Neuronal stem cell (in vitro differentiated cells): ENCODE data around the gene SARS2.

Experiments used
- DNase-seq: peaks from one replicate; pipeline ENCODE4 v3.0.0-alpha.2; 2013; ENCODE audit warnings: low spot score
- H2AFZ ChIP-seq: one replicate; pipeline ENCODE4 v1.6.1; 2013; ENCODE audit warnings: mild to moderate bottlenecking, low read length, inconsistent platforms
- H2AK5ac ChIP-seq: 2 replicates; pipeline ENCODE4 v1.6.1; 2013; ENCODE audit warnings: low read depth, mild to moderate bottlenecking, inconsistent platforms, low read length, moderate library complexity, mixed read lengths
- H2BK120ac ChIP-seq: 2 replicates; pipeline ENCODE4 v1.6.1; 2013; ENCODE audit warnings: low read depth, mild to moderate bottlenecking, inconsistent platforms, low read length, moderate library complexity, mixed read lengths
- H2BK12ac ChIP-seq: one replicate; pipeline ENCODE4 v1.6.1; 2013; ENCODE audit warnings: low read length, inconsistent platforms
- H2BK15ac ChIP-seq: 2 replicates; pipeline ENCODE4 v1.6.1; 2013; ENCODE audit warnings: mild to moderate bottlenecking, low read length, inconsistent platforms, mixed read lengths
- H2BK5ac ChIP-seq: one replicate; pipeline ENCODE4 v1.6.1; 2013; ENCODE audit warnings: inconsistent platforms, mild to moderate bottlenecking, low read length, moderate library complexity
- H3K14ac ChIP-seq: one replicate; pipeline ENCODE4 v1.6.1; 2013; ENCODE audit warnings: low read length, inconsistent platforms
- H3K18ac ChIP-seq: 2 replicates; pipeline ENCODE4 v1.6.1; 2013; ENCODE audit warnings: low read length, inconsistent platforms
- H3K23ac ChIP-seq: 2 replicates; pipeline ENCODE4 v1.6.1; 2013; ENCODE audit warnings: low read depth, mild to moderate bottlenecking, mixed read lengths, low read length, inconsistent platforms; ENCODE audit not compliant: poor library complexity
- H3K27ac ChIP-seq: replicated peaks from 3 replicates; pipeline ENCODE4 v1.5.1; 2013; ENCODE audit warnings: low read length, inconsistent platforms
- H3K27me3 ChIP-seq, 3 experiments: 2 replicates each; pipeline ENCODE4 v1.6.1; 2013; ENCODE audit warnings: low read length in 3 of 3, mild to moderate bottlenecking in 2 of 3, inconsistent platforms in 1 of 3, low read depth in 1 of 3, mixed read lengths in 1 of 3, moderate library complexity in 1 of 3; ENCODE audit not compliant: control insufficient read depth in 3 of 3, insufficient read depth in 3 of 3
- H3K36me3 ChIP-seq, 2 donors: replicated peaks in 1 of 2; 2 replicates each; pipeline ENCODE4 v1.6.1; 2013; ENCODE audit warnings: low read length in 2 of 2; ENCODE audit not compliant: control insufficient read depth in 2 of 2, insufficient read depth in 2 of 2
- H3K4ac ChIP-seq: 2 replicates; pipeline ENCODE4 v1.6.1; 2013; ENCODE audit warnings: inconsistent platforms, mild to moderate bottlenecking, low read length, moderate library complexity
- H3K4me1 ChIP-seq, 2 donors: 1 replicate in 1 of 2; 2 replicates in 1 of 2; pipeline ENCODE4 v1.6.1; 2013; ENCODE audit warnings: low read length in 2 of 2, low read depth in 1 of 2; ENCODE audit not compliant: control insufficient read depth in 2 of 2, insufficient read depth in 1 of 2
- H3K4me2 ChIP-seq: one replicate; pipeline ENCODE4 v1.6.1; 2013; ENCODE audit warnings: mild to moderate bottlenecking, low read length, inconsistent platforms; ENCODE audit not compliant: insufficient read depth, poor library complexity, severe bottlenecking
- H3K4me3 ChIP-seq, 2 donors: 2 replicates each; pipeline ENCODE4 v1.5.1; 2013; ENCODE audit warnings: low read length in 2 of 2, mild to moderate bottlenecking in 2 of 2, inconsistent platforms in 1 of 2, moderate library complexity in 1 of 2
- H3K79me1 ChIP-seq: one replicate; pipeline ENCODE4 v1.6.1; 2013; ENCODE audit warnings: low read depth, mild to moderate bottlenecking, inconsistent platforms, low read length, moderate library complexity
- H3K9ac ChIP-seq: one replicate; pipeline ENCODE4 v1.6.1; 2013; ENCODE audit warnings: mild to moderate bottlenecking, low read depth, low read length, inconsistent platforms; ENCODE audit not compliant: poor library complexity
- H3K9me3 ChIP-seq, 2 donors: replicated peaks in 1 of 2; 2 replicates each; pipeline versions ENCODE3 to v1.6.1; 2013; ENCODE audit warnings: low read length in 2 of 2, mild to moderate bottlenecking in 2 of 2, inconsistent platforms in 1 of 2, low read depth in 1 of 2, mixed read lengths in 1 of 2, moderate library complexity in 1 of 2; ENCODE audit not compliant: control insufficient read depth in 2 of 2, insufficient read depth in 1 of 2
- H4K8ac ChIP-seq: one replicate; pipeline ENCODE4 v1.6.1; 2013; ENCODE audit warnings: low read depth, mild to moderate bottlenecking, inconsistent platforms, low read length, moderate library complexity
- H4K91ac ChIP-seq: one replicate; pipeline ENCODE4 v1.6.1; 2013; ENCODE audit warnings: low read length, low read depth, mild to moderate bottlenecking, inconsistent platforms; ENCODE audit not compliant: poor library complexity
- WGBS, 2 donors: extraction: QIAGEN DNeasy Blood & Tissue Kit; methylation state at CpG; one replicate each; pipeline ENCODE4 v1.1.7; 2013; ENCODE audit warnings: missing lambda C conversion rate in 2 of 2, mixed read lengths in 1 of 2; ENCODE audit not compliant: insufficient read length in 2 of 2, insufficient replicate concordance in 1 of 2; ENCODE audit errors: extremely low coverage in 2 of 2; 5-methylcytosine and 5-hydroxymethylcytosine counted together

Gene SARS2

GRCh38 chr19:38964738-38965137 is 34.2 kb upstream of the SARS2 start:
- no peak overlapping the region for H4K8ac ChIP-seq
- H3K4me3 ChIP-seq = no peak overlapping the region
- H2BK5ac ChIP-seq = no peak overlapping the region
- no peak overlapping the region for H2BK15ac ChIP-seq
- WGBS, 2 donors = no CpG with 5 or more reads among the region's 2 CpGs
- H2AFZ ChIP-seq = no peak overlapping the region
- no peak overlapping the region for H3K9ac ChIP-seq
- H3K36me3 ChIP-seq = no peaks in the 10 kb centered on the region
- H2AK5ac ChIP-seq = no peak overlapping the region
- H3K4me2 ChIP-seq = no peak overlapping the region
- no peak overlapping the region for H3K14ac ChIP-seq
- no peaks in the 10 kb centered on the region for H3K79me1 ChIP-seq
- H3K23ac ChIP-seq = no peak overlapping the region
- H3K27ac ChIP-seq = no peak overlapping the region
- peaks cover 0 to 2% of the 10 kb centered on the region in 2 donors for H3K4me1 ChIP-seq
- no peaks in the 10 kb centered on the region for H3K27me3 ChIP-seq
- H2BK120ac ChIP-seq = no peak overlapping the region
- no peak overlapping the region for H4K91ac ChIP-seq
- H3K9me3 ChIP-seq = no peaks in the 10 kb centered on the region
- DNase-seq = no peak
- no peak overlapping the region for H3K18ac ChIP-seq
- no peak overlapping the region for H3K4ac ChIP-seq
- H2BK12ac ChIP-seq = no peak overlapping the region

GRCh38 chr19:38959618-38960017 is 29.1 kb upstream of the SARS2 start:
- no peak overlapping the region for H2AFZ ChIP-seq

GRCh38 chr19:38958301-38958700 is 27.7 kb upstream of the SARS2 start:
- peaks cover 0 to 4% of the 10 kb centered on the region in 2 donors for H3K9me3 ChIP-seq
- H3K4me3 ChIP-seq = no peak overlapping the region
- no CpG with 5 or more reads among the region's 2 CpGs for WGBS, 2 donors
- H3K27ac ChIP-seq = no peak overlapping the region
- H3K4me2 ChIP-seq = no peak overlapping the region
- H3K4ac ChIP-seq = no peak overlapping the region
- no peak overlapping the region for H2BK5ac ChIP-seq
- no peaks in the 10 kb centered on the region for H3K79me1 ChIP-seq
- peaks cover 0 to 4% of the 10 kb centered on the region in 2 donors for H3K36me3 ChIP-seq
- H4K8ac ChIP-seq = no peak overlapping the region
- no peak overlapping the region for H4K91ac ChIP-seq
- DNase-seq = no peak
- H3K14ac ChIP-seq = no peak overlapping the region
- H3K23ac ChIP-seq = no peak overlapping the region
- no peaks in the 10 kb centered on the region for H3K27me3 ChIP-seq
- peaks cover 0 to 2% of the 10 kb centered on the region in 2 donors for H3K4me1 ChIP-seq
- no peak overlapping the region for H3K9ac ChIP-seq
- H2BK12ac ChIP-seq = no peak overlapping the region
- no peak overlapping the region for H3K18ac ChIP-seq
- no peak overlapping the region for H2AK5ac ChIP-seq
- no peak overlapping the region for H2AFZ ChIP-seq
- H2BK15ac ChIP-seq = no peak overlapping the region
- H2BK120ac ChIP-seq = no peak overlapping the region

More at GRCh38 chr19:38959618-38960017, 29.1 kb upstream of the SARS2 start:
- no peak overlapping the region for H4K8ac ChIP-seq
- H3K4ac ChIP-seq = no peak overlapping the region
- H3K4me2 ChIP-seq = no peak overlapping the region
- no peak overlapping the region for H3K14ac ChIP-seq
- H3K4me3 ChIP-seq = no peak overlapping the region
- H3K9ac ChIP-seq = no peak overlapping the region
- WGBS, 2 donors = no CpG with 5 or more reads among the region's 5 CpGs
- H2AK5ac ChIP-seq = no peak overlapping the region
- no peak overlapping the region for H2BK15ac ChIP-seq
- no peaks in the 10 kb centered on the region for H3K27me3 ChIP-seq
- no peaks in the 10 kb centered on the region for H3K79me1 ChIP-seq
- H3K27ac ChIP-seq = no peak overlapping the region
- no peak overlapping the region for H2BK5ac ChIP-seq
- no peak overlapping the region for H2BK12ac ChIP-seq
- no peak overlapping the region for H3K18ac ChIP-seq
- H3K9me3 ChIP-seq = peaks cover 0 to 4% of the 10 kb centered on the region in 2 donors
- H4K91ac ChIP-seq = no peak overlapping the region
- H3K36me3 ChIP-seq = peaks cover 0 to 4% of the 10 kb centered on the region in 2 donors
- no peak for DNase-seq
- peaks cover 0 to 2% of the 10 kb centered on the region in 2 donors for H3K4me1 ChIP-seq
- no peak overlapping the region for H2BK120ac ChIP-seq
- no peak overlapping the region for H3K23ac ChIP-seq

GRCh38 chr19:38956264-38956663 is 25.7 kb upstream of the SARS2 start:
- Histone ChIP-seq H4K91ac (no peak overlapping the region), H3K9ac (no peak overlapping the region), H2BK5ac (no peak overlapping the region), H3K14ac (no peak overlapping the region), H3K79me1 (peaks cover 1% of the 10 kb centered on the region), H2BK120ac (no peak overlapping the region), H4K8ac (no peak overlapping the region), H3K4me3 (no peak overlapping the region), H2BK12ac (no peak overlapping the region), H3K4ac (no peak overlapping the region), H2AFZ (no peak overlapping the region), H3K36me3 (peaks cover 0 to 4% of the 10 kb centered on the region in 2 donors), H3K4me2 (no peak overlapping the region), H3K27ac (no peak overlapping the region), H3K4me1 (no peaks in the 10 kb centered on the region), H3K23ac (no peak overlapping the region), H3K27me3 (no peaks in the 10 kb centered on the region), H2AK5ac (no peak overlapping the region), H3K9me3 (peaks cover 0 to 4% of the 10 kb centered on the region in 2 donors), H2BK15ac (no peak overlapping the region), H3K18ac (no peak overlapping the region)
- no CpG with 5 or more reads among the region's 2 CpGs for WGBS, 2 donors
- no peak for DNase-seq
